GM18868 (cell line): ENCODE data around the gene CWF19L1.

Experiments used
- ATAC-seq: cut with Tn5 transposase; IDR thresholded peaks from one replicate; pipeline ENCODE4 v1.9.1; 2021; ENCODE audit warnings: mild to moderate bottlenecking, moderate library complexity; ENCODE audit not compliant: unreplicated experiment

Gene CWF19L1

DNA sequence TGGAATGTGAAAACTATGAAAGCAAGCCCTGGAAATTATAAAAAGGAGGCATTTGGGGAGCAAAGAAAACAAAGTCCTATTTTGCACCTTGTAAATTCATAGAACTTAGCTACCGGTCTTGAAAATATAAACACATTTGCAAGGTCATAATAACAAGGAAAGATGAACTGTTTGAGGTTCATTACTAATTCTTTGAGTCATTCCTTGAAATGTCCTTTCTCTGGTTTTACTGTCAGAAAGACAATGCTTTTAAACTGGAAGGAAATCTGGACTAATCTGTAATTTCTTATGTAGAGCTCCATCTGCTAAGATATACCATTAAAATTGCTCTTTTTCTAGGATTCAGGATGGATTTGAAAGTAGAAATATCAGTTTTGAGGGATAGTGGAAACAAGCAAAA, 83.0 kb downstream of the CWF19L1 start:
- no peak for ATAC-seq

DNA sequence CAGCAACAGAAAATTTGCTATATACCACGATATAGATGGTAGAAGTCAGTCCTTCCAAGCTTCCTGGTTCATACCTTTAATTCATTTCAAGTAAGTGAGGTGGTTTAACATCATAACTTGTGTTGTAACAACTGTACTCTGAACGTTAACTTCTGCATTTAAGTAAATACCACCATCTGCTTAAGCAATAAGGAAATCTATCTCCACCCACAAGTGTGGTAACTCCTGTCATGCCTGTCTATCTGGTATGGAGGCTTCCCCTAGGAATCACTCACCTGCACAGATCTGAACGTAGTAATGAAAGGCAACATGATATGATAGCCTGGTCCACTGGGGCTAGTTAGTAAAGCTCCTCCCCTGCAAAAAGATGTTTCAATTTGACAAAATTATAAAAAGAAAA, 84.0 kb downstream of the CWF19L1 start:
- no peak for ATAC-seq

DNA sequence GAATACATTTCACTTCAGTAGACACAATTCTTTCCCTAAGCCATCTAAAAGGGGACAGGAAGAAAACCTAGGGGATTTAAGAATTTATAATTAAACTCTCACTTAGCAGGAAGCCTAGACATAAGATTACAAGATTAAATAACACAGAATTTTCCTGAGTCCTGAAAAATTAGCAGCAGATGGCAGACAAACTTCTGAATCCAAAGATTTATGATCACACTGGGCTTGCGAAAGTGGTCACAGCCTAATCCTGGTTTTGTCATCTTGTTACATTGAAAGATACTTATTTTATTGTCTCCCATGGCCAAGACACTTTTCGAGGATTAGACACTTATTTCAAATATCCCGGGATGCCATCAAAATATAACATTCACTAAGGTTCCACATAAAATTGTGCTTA, 84.5 kb downstream of the CWF19L1 start:
- no peak for ATAC-seq
